Embryonic facial prominence (tissue), 1 donor: ENCODE measurements around the gene CORO1C.
A peak's percentile ranks its signal among the peaks of the same experiment; 100 is the strongest.

Experiments used
- DNase-seq: peaks from one replicate; pipeline ENCODE4 v3.0.0-alpha.2; 2016; ENCODE audit errors: extremely low spot score

The CORO1C gene

DNA sequence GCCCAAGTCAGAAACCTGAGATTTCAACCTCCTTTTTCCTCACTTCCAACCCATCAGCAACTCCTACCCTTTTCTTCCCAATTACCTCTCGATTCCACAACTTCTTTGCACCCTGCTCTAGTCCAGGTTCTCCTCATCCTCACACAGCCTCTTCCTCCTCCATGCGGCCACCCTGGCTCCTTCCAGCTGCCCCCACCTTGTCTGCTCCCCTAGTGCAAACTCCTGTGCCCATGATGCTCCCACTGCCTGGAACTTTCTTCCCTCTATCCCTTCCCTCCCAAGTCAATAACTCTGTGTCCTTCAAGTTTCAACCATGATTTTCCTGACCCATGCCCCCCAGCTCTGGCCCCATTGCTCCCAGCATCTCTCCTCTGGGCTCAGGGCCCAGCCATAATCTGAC is 115.0 kb downstream of the CORO1C start:
- DNase-seq = no peak

DNA sequence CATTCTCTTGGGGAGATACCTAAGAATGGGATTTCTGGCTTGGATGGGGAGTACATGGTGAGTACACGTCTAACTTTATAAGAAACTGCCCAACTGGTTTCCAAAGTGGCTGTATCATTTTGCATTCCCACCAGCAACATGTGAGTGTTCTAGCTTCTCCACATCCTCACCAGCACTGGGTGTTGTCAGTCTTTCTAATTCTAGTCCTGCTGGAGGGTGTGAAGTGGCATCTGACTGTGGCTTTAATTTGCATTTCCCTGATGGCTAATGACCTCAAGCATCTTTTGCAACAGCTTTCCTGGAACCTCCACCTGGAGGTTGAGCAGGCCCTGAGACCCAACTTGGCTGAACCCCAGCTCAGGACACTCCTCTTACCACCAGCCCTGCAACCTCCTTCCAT is 115.4 kb downstream of the CORO1C start:
- DNase-seq = no peak

DNA sequence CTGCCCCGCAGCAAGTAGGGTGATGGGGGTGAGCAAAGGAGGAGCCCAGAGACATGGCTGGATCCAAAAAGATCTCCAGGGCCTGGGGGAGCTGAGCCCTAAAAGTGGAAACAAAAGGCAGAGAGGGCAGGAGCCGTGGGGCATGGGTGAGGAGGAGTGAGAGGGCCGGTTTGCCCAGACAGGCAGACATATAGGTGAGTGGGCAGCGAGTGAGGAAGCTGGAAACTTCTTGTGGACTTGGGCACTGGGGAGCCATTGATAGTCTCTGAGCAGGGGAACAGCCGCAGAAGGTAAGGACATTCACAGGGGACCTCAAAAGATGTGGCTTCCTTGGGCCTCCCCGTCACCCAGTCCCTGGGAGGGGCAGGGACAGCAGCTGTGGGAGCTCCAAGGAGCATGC is 116.7 kb downstream of the CORO1C start:
- DNase-seq = no peak

DNA sequence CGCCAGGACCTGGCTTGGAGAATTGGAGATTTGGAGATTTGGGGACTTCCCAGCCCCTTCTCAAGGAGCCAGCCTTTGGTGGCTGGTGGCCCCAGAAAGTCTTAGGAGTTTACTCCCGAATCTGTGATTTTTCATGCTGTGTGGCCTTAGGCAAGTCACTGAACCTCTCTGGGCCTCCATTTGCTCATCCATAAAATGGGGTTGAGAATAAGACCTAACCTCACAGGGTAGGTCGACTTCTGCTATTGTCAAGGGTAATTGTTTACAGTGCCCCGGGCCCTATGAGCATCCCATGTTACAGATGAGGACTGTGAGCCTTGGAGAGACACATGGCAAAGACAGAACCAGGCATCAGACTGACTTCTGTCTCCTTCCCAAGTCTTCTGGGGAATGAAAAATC is 117.3 kb downstream of the CORO1C start:
- DNase-seq = no peak

DNA sequence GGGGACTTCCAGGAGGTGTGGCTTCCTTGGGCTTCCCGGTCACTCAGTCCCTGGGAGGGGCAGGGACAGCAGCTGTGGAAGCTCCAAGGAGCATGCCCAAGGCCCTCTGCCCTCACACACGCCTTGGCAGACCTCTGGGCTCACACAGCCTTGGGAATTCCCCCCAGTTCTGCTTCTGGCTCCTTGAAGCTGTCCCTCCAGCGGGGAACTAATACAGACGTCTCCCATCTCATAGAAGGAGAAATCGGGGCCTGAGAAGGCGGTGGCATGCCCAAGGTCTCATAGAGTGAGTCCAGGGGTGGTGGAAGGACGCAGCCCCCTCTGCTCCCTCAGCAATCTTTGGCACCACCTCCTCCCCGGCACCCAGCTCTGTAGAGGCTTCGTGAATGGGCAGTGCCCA is 117.8 kb downstream of the CORO1C start:
- DNase-seq = no peak

DNA sequence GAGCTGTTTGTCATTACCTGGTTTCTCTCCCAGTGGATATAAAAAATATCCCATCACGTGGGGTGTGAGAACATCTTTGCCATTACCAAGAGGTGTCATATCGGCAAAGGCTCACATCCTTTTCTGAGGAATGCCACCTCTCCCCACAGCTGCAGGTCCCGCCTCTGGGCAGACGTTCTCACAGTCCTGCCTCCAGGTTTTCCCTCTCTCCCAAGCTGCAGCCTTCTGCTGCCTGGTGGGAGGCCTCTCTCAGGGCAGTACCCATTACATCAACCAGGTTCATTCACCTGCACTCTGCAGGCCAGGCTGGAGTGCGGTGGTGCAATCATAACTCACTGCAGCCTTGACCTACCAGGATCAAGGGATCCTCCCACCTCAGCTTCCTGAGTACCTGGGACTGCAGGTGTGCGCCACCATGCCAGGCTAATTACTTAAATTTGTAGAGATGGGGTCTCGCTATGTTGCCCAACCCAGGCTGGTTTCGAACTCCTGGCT is 118.5 kb downstream of the CORO1C start:
- no peak for DNase-seq

DNA sequence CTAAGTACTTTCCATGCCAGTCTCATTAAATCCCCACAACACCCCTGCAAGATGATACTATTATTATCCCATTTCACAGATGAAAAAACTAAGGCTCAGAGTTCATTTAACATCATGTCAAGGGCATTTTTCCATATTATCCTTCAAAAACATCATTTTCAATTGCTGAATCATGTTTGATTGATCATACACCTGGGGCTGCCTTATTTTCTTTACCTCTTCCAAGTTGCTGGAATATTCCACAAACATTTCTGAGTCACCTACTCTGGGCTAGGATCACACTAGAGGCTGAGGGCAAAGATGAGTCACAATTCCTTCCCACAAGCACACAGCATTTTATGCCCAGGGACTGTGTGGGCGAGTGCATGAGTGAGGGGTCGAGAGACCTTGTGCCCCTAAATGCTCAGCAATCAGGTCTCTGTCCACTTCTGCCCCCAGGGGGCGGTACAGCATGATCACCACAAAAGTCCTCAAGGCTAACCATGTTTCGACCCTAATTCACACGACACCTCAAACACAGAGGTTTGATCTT is 119.4 kb downstream of the CORO1C start:
- no peak for DNase-seq

DNA sequence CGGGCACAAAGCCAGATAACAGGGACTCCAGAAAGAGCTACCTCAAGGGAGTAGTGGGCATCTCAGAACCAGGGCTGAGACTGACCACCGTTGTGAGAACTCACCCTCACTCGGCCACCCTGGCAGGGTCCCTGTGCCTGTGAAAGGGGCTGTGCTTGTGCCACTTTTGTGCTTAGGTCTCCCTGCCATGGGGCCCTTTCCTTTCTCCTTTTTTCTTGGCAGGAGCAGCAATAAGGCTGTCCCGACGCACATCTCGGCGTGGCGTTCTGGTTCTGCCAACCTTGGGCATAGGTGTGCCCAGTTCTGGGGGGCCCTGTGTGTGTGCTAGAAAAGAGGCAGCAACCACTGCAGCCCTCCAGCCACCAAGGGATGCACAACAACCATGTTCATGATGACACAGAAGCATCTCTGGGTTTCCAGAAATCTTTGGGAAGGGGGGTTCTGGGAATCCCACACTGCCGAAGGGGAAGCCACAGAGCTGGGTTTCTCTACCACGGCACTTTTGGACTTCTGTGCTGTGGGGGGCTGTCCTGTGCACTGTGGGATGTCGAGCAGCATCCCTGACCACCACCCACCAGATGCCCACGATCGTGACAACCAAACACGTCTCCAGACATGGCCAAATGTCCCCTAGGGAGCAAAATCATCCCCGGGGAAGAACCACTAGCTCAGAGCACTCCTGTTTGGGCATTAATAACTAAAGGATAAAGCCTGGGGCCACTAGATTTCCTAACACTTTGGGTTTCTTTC is 120.3 kb downstream of the CORO1C start:
- no peak for DNase-seq

DNA sequence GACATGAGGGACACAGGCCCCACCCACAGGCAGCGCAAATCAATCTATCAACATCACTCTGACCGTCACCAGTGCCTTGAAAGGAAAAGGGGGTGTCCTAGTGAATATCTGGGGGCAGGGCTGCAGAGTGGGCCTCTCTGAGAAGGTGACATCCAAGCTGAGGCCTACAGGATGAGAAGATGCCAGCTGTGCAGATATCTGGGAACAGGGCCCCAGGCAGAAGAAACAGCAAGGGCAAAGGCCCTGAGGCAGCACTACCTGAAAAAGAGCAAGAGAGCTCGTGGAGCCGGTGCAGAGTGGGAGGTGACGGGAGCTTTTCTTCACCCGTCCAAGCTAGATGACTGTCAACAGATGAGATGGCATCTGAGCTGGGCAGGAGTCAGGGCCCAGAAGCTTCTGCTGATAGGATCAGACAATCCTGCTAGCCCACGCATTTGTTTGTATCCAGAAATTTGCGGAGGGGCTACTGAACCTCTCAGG is 120.9 kb downstream of the CORO1C start:
- DNase-seq = no peak

DNA sequence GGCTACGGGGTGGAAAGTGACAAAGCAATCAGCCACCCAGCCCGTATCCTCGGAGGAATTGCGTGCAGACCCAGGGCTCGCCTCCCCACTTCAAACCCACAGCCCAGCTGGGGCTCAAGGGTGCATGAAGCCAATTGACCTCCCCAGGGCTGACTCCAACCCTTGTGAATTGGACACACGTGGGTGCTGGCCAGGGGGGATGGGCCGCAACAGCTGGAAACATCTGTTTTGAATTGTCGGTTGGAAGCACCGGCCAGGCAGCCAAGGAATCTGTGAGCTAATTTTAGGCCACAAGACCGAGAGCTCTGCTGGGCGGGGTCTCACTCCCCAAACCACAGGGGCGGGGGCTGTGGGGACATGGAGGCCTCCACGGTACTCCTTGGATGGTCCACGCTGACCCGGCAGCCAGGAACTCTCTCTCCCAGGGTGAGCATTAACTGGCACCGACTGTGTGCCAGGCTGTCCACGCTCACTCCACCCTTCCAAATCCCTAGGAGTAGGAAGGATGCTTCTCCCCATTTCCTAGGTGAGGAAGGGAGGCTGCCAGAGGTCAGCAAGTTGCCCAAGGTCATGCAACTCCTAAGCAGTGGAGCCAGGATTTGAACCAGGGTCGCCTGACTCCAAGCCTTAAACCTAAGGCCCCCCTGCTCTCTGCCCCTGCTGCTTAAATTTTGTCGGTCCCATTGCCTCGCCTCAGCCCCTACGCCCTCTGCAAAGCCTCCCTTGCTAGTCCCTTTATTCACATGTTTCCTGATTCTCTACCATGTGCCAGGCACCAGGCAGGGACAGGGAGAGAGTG is 121.6 kb downstream of the CORO1C start:
- peak; percentile 76 for DNase-seq

DNA sequence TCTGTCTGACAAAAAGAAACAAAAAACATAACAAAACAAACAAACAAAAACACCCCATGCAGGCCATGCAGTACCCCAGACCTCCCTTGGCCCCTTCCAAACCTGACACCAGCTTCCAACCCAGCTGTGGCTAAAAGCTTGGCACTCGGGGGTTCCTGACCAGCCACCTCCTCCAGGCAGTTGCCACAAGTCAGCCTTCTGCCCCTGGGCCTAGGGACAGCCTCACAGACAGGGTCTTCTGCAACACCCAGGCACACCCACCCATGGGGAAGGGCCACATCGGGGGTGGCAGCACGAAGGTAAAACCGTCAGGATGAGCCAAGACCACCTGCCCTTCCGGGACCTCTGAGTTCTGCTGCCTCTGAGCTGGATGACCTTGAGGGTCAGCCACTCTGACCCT is 122.7 kb downstream of the CORO1C start:
- no peak for DNase-seq

DNA sequence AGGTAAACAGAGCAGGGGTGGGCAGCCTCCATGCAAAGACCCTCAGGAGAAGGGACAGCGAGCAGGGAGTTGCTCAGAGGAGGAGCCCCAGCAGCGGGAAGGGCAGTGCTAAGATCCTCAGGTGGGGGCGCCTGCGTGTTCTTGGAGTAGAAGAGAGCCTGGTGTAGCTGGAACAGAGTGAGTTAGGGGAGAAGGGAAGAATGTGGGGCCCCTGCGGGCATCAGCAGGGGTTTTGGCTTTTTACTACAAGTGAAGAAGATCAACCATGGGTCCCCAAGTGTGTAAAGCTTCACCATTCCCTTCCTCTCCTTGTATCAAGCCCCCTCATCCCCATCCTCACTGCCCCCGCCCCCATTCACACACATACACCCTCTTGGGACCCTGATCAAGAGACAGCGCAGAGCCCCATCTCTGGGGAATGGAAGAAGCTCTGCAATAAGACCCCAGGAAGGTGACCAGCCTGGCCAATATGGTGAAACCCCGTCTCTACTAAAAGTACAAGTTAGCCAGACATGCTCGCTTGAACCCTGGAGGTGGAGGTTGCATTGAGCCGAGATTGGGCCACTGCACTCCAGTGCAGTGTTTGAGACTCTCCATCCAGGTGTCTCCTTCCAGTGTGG is 123.2 kb downstream of the CORO1C start:
- no peak for DNase-seq

DNA sequence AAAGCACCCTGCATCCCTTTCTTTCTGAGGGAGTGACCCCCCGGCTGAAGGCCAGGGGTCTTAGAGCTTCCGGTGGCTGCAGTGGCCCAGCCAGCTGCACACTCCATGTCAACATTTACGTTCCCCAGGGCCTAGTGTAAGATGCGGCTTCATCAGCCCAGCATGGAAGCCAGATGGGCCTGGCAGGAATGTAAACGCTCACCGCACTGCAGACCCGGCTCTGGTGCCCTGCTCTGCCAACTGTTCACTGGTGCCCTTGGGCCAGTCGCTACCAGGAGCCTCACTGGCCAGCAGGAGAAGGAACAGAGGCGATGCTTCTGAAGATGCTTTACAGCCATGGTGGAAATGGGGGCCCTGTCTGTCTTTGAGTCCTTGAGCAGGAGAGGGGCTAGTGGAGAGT is 124.8 kb downstream of the CORO1C start:
- DNase-seq = no peak

DNA sequence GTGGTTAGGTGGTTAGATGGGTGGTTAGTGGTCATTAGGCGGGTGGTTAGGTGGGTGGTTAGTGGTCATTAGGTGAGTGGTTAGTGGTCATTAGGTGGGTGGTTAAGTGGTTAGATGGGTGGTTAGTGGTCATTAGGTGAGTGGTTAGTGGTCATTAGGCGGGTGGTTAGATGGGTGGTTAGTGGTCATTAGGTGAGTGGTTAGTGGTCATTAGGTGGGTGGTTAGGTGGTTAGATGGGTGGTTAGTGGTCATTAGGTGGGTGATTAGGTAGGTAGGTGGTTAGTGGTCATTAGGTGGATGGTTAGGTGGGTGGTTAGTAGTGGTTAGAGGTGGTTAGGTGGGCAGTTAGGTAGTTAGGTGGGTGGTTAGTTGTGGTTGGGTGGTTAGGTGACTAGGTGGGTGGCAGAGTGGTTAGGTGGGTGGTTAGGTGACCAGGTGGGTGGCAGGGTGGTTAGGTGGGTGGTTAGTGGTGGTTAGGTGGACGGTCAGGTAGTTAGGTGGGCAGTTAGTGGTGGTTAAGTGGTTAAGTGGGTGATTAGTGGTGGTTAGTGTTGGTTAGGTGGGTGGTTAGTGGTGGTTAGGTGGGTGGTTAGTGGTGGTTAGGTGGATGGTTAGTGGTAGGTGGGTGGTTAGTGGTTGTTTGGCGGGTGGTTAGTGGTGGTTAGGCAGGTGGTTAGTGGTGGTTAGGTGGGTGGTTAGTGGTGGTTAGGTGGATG is 125.5 kb downstream of the CORO1C start:
- no peak for DNase-seq

DNA sequence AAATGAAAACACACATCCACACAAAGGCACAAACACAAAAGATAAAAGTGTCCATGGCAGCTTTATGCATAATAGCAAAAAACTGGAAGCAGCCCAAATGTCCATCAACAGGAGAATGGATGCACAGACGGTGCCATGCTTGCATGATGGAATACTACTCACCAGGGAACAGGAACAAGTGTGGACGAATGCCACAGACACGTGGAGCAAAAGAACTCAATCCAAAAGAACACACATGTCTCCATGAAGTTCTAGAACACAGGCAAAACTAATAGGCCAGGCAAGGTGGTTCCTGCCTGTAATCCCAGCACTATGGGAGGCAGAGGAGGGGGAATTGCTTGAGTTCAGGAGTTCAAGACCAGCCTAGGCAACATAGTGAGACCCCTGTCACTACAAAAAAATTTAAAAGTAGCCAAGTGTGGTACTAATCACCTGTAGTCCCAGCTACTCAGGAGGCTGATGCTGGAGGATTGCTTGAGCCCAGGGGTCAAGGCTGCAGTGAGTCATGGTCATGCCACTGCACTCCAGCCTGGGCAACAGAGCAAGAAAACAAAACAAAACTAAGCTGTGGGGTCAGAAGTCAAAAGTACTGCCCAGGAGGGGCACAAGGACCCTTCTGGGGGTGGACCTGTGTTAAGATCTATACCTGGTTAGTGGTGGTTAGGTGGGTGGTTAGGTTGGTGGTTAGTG is 126.2 kb downstream of the CORO1C start:
- no peak for DNase-seq

DNA sequence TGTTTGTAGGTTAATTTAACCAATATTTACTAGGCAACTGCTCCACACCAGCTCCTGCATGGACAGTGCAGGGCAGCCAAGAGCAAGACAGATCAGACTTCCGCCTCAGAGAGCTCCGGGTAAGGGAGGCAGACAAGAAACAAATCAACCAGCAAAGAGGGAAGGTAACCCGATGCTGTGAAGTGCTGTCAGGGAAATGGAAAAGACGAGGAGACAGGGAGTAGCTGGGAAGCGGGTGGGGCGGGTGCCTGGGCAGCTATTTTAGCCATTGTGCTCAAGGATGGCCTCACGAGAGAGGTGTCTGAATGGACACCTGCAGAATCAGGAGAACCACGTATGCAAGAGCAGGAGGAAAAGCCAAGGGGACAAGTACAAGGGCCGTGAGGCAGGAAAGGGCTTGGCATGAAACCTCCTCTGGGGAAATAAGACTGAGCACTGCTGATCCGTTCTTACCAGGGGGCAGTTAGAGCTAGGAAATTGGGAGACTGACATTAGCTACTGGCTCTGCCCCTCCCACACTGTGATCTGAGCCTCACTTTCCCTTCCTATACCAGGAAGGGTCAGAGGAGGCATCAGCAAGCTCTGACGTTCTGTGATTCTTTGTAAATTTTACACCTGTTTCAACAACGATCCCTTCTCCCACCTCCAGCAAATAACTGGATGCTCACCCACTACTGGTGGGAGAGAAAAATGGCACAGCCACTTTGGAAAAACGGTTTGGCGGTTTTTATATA is 126.9 kb downstream of the CORO1C start:
- no peak for DNase-seq

DNA sequence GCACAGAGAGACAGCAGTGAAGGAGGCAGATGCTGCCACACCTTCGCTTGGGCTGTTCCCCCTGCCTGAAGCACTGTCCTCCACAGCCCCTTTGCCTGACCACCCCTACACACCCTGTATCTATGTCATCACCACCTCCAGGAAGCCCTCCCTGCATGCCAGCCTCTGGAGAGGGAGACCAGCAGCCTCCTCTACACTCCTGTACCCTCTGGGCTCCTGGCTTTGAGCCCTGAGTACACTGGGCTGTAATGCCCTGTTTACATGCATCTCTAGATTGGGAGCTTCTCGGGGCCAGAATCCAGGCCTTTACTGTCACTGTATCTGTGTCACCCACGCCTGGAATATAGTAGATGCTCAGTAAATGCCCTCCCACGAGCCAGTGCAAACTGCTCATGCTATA is 127.6 kb downstream of the CORO1C start:
- DNase-seq = no peak

DNA sequence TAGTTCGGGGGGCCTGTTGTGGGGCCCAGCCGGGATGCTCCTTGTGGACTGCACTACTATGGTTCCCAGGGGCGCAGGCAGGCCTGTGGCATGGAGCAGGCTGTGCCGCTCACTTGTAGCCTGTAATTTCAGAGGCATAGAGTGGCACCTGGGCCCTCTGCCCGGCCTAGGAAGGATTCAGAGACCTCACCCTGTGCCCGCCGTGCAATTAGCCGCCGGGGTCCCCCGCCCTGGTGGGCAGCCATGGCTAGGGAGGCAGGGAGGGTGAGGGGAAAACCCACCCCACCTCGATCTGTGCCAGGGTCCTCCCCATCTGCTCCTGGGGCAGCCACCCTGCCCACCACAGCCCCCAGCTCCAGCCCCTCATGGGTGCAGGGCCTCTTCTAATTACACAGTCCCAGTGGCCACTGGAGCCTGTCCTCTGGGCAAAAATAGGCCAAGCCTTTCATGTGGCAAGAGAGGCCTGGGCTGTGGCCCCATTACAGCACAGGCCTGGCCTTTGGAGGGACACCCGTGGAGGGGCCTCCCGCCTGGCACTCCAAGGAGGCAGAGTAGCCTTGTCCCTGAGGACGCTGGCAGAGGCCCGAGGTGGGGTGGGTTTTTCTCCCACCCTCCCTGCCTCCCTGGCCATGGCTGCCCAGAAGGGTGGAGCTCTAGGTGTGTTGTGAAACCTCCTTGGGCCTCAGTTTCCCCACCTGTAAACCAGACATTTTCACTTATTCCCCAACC is 128.2 kb downstream of the CORO1C start:
- DNase-seq = no peak

DNA sequence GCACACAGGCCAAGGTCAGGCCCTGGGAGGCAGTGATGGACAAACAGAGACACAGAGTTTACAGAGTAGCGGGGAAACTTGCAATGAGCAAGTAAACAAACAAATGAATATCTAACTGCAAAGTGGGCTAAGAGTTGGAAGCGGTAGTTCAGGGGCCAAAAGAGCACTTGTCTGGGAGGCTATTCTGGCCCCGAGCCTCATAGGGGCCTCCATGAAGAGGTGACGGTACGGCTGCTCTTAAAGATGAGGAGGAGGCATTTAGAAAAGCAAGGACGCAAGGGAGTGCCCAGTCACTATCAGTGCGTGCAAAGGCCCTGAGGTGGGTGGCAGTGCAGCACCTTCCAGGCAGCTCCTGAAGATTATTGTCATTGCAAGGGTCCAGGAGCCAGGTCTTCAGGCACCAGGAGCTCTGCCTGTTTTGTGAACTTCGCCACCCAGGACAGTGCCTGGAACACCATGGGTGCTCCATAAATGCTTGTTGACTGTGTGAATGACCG is 129.1 kb downstream of the CORO1C start:
- DNase-seq = no peak

DNA sequence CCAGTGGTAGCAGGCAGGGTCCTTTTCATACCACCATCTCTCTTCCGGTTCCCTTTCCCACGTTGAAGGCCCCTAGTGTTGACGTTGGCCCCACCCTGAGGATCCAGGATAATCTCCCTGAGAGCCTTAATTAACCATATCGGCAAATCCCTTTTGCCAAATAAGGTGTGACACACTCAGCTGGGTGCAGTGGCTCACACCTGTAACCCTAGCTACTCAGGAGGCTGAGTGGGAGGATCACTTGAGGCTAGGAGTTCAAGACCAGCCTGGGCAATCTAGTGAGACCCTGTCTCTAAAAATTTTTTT is 130.7 kb downstream of the CORO1C start:
- DNase-seq = no peak
